Activated naive CD8-positive, alpha-beta T cell treated with anti-CD3 and anti-CD28 coated beads, Interleukin-2, amount 50 U/mL, for 16 hours (primary cell): ENCODE data around the gene APOBEC3C.
"Not testable (repeated sequence)": the region's sequence is repeated elsewhere in the genome, so short reads cannot be mapped to it uniquely, and the experiment has no call there.

Source experiments
- DNase-seq: peaks from one replicate; pipeline ENCODE4 v3.0.0-alpha.2; 2020; ENCODE audit warnings: low read depth, low spot score

APOBEC3C gene

GRCh38 chr22:39061290-39061689 is 47.2 kb downstream of the APOBEC3C start:
- DNase-seq: not testable (repeated sequence)

GRCh38 chr22:39061951-39062350 is 47.9 kb downstream of the APOBEC3C start:
- DNase-seq: not testable (repeated sequence)

GRCh38 chr22:39063904-39064303 is 49.8 kb downstream of the APOBEC3C start:
- not testable (repeated sequence) for DNase-seq

- DNase-seq: not testable (repeated sequence)
Observed at GRCh38 chr22:39066442-39067276, 52.6 kb downstream of the APOBEC3C start.

- DNase-seq: no peak
Observed at GRCh38 chr22:39068033-39068785, 54.2 kb downstream of the APOBEC3C start.
